DOHH2 (cell line): Measurements from ENCODE around the gene TMEM271.

Experiments used
- CTCF ChIP-seq: fragments of 200-600 bp; sonication (generic); IDR thresholded peaks from one replicate; pipeline ENCODE4 v1.5.1; 2014; ENCODE audit warnings: antibody characterized with exemption, mild to moderate bottlenecking, low read depth, low read length; ENCODE audit not compliant: poor library complexity, severe bottlenecking
- EZH2phosphoT487 ChIP-seq: fragments of 200-600 bp; sonication (generic); IDR thresholded peaks from 2 replicates; pipeline ENCODE4 v1.6.1; 2017; ENCODE audit warnings: borderline replicate concordance, mild to moderate bottlenecking, antibody characterized with exemption, low read length, moderate library complexity, mixed read lengths

- TF ChIP-seq CTCF, result no peak
- no peak for TF ChIP-seq EZH2phosphoT487
Observed at GRCh38 chr4:544386-545105, 31.5 kb downstream of the TMEM271 start.
